K562 (cell line): ENCODE measurements around the gene MAD1L1. TPM values are rescaled to one million over a fixed set of nuclear protein-coding genes. Genes with fewer than 3 reads are reported as not detected.
A peak's percentile ranks its signal among the peaks of the same experiment; 100 is the strongest.

Experiments used
- ATF6 ChIP-seq: sonication (generic); formaldehyde crosslinking; IDR thresholded peaks from 2 replicates; pipeline ENCODE4 v1.4.0; 2020; ENCODE audit warnings: mild to moderate bottlenecking, missing genetic modification reagents
- BHLHE40 ChIP-seq: IDR thresholded peaks from 2 replicates; pipeline ENCODE4 v1.6.1; 2011; ENCODE audit warnings: low read length, improper control_type of control experiment
- CC2D1A ChIP-seq: fragments of 450-650 bp; IDR thresholded peaks from 2 replicates; pipeline ENCODE4 v1.6.1; 2017; ENCODE audit warnings: mild to moderate bottlenecking
- FOXJ3 ChIP-seq: sonication (generic); formaldehyde crosslinking; IDR thresholded peaks from 2 replicates; pipeline ENCODE4 v1.4.0; 2020; ENCODE audit warnings: mild to moderate bottlenecking, missing genetic modification reagents
- GABPA ChIP-seq: fragments of 200-800 bp; sonication (Bioruptor generic); conservative IDR thresholded peaks from 2 replicates; pipeline ENCODE4 v1.6.1; 2016; ENCODE audit warnings: low read depth, missing genetic modification characterization, missing compliant biosample characterization
- HNRNPLL ChIP-seq: fragments of 200-400 bp; formaldehyde crosslinking; IDR thresholded peaks from 2 replicates; pipeline ENCODE4 v1.6.1; 2017; ENCODE audit warnings: low read length, low read depth, mild to moderate bottlenecking; ENCODE audit not compliant: poor library complexity, severe bottlenecking
- MYC ChIP-seq, 2 experiments: fragments of 250-450 bp in 1 of 2; sonication (Bioruptor Pico) in 1 of 2; IDR thresholded peaks; 2 replicates each; pipeline versions ENCODE4 v1.5.1 to v1.6.1; 2012 to 2021; ENCODE audit warnings: low read depth in 2 of 2, borderline replicate concordance in 1 of 2, improper control_type of control experiment in 1 of 2, low read length in 1 of 2, mild to moderate bottlenecking in 1 of 2, moderate library complexity in 1 of 2
- TBP ChIP-seq: optimal IDR thresholded peaks from 2 replicates; pipeline ENCODE3; 2011; ENCODE audit warnings: low read depth, low read length, improper control_type of control experiment
- ZBTB8A ChIP-seq: fragments of 450-650 bp; IDR thresholded peaks from 2 replicates; pipeline ENCODE4 v1.6.1; 2018; ENCODE audit warnings: mild to moderate bottlenecking, moderate library complexity; ENCODE audit not compliant: partially characterized antibody
- polyA plus RNA-seq, 8 experiments: library from polyadenylated mRNA; depleted of rRNA in 4 of 8; stranded (reverse) in 5 of 8; unstranded in 3 of 8; fragments of >200 nt; fragmentation: Nextera tagmentation in 2 of 8; fragmentation: Illumina TruSeq in 1 of 8; extraction: Ambion mirVana in 2 of 8; extraction: Trizol in 1 of 8; gene quantifications; 2 replicates each; pipeline versions ENCODE4 v1.2.1 to v1.2.3, GENCODE V29; 2011 to 2014; ENCODE audit warnings: inconsistent platforms in 1 of 8, missing spikeins in 1 of 8
- total RNA-seq, 7 experiments: library from RNA; depleted of rRNA in 6 of 7; stranded (reverse); fragments of >200 nt in 6 of 7; fragmentation: Illumina TruSeq in 2 of 7; extraction: Trizol in 2 of 7; gene quantifications; 2 replicates each; pipeline versions ENCODE4 v1.2.1 to v1.2.3, GENCODE V29; 2011 to 2021; ENCODE audit warnings: low replicate concordance in 1 of 7
- TF ChIP-seq, protein P1 (sequence below), 2 experiments: IDR thresholded peaks; 2 replicates each; pipeline ENCODE4 v1.6.1; 2011; ENCODE audit warnings: borderline replicate concordance in 1 of 2, control low read depth in 1 of 2, low read depth in 1 of 2, low read length in 1 of 2, mild to moderate bottlenecking in 1 of 2, mixed read lengths in 1 of 2, moderate library complexity in 1 of 2; ENCODE audit not compliant: insufficient read depth in 1 of 2, insufficient read length in 1 of 2, poor library complexity in 1 of 2, severe bottlenecking in 1 of 2; ENCODE audit errors: extremely low read depth in 1 of 2
- TF ChIP-seq, protein P2 (sequence below): sonication (generic); formaldehyde crosslinking; IDR thresholded peaks from 2 replicates; pipeline ENCODE4 v1.8.0; 2022; ENCODE audit warnings: missing genetic modification reagents, mild to moderate bottlenecking, moderate library complexity, borderline replicate concordance
- TF ChIP-seq, protein P3 (sequence below): sonication (generic); formaldehyde crosslinking; IDR thresholded peaks from 2 replicates; pipeline ENCODE4 v1.5.0; 2020; ENCODE audit warnings: missing genetic modification reagents
- TF ChIP-seq, protein P4 (sequence below), 2 experiments: fragments of 450-650 bp; conservative IDR thresholded peaks; 2 replicates each; pipeline ENCODE4 v1.6.1; 2017; ENCODE audit warnings: mild to moderate bottlenecking in 2 of 2, moderate library complexity in 2 of 2
- TF ChIP-seq, protein P5 (sequence below): sonication (generic); formaldehyde crosslinking; IDR thresholded peaks from 2 replicates; pipeline ENCODE4 v1.8.1; 2023; ENCODE audit warnings: mild to moderate bottlenecking, missing genetic modification reagents

MAD1L1 gene
- total and polyA plus RNA-seq, 9 of the 15 experiments (the other 6 are each of a cell fraction or from before 2014, with no cell fraction given), result 1.7 to 89.7 (median 18.0) TPM

DNA sequence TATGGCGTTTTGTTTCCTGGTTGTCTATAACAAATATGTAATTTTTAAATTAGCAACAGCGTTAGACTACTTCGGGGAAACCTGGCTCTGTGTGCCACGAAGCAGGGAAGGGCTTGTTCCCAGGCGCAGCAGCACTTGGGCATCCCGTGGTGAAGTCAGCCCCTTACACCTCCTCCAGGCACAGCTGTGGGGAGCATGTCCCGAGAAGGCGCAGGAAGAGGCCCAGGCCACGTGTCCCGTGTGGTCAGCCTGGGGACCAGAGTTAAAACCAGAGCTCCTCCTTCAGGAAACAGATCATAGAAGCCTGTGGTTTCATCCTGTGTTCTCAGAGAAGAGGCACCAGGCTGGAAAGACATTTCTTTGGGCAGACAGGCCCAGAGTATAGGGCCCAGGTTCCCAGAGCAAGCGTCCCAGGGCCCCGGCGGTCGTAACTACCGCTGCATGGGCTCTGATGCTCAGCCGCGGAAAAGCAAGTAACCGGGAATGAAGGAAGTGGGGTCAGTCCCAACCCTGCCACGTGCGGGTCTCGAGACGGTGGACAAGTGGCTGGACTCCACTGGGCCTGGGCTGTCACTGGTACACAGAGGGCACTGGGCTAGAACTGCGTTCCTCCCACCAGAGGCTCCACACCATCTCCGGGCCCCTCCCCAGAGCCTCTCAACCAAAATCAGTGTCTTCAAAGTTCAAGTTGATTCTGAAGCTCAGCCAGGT, 16.4 kb upstream of the MAD1L1 start (continued):
- TF ChIP-seq CC2D1A (no peak), GABPA (tag) (0 out of 2 replicates have a peak, but pooled peaks have one; percentile 44), MYC (IDR thresholded peaks at IDR 0.05; ENCODE audit: low read depth, low read length) (peak; percentile 86), MYC (CRISPR knock-in tag; IDR thresholded peaks at IDR 0.05; ENCODE audit: borderline replicate concordance, low read depth) (no peak), TBP (no peak), BHLHE40 (0 out of 2 replicates have a peak, but pooled peaks have one; percentile 18), ZBTB8A (no peak), ATF6 (0 out of 2 replicates have a peak, but pooled peaks have one; percentile 55), HNRNPLL (no peak), FOXJ3 (no peak)
- TF ChIP-seq, protein P1, sequence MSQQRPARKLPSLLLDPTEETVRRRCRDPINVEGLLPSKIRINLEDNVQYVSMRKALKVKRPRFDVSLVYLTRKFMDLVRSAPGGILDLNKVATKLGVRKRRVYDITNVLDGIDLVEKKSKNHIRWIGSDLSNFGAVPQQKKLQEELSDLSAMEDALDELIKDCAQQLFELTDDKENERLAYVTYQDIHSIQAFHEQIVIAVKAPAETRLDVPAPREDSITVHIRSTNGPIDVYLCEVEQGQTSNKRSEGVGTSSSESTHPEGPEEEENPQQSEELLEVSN (IDR thresholded peaks at IDR 0.05; ENCODE audit: borderline replicate concordance in 1 of 2, extremely low read depth in 1 of 2, insufficient read depth in 1 of 2, insufficient read length in 1 of 2, low read depth in 1 of 2, low read length in 1 of 2, poor library complexity in 1 of 2, severe bottlenecking in 1 of 2), result peak in 1 of 2 experiments; percentile 26
- TF ChIP-seq, protein P2, sequence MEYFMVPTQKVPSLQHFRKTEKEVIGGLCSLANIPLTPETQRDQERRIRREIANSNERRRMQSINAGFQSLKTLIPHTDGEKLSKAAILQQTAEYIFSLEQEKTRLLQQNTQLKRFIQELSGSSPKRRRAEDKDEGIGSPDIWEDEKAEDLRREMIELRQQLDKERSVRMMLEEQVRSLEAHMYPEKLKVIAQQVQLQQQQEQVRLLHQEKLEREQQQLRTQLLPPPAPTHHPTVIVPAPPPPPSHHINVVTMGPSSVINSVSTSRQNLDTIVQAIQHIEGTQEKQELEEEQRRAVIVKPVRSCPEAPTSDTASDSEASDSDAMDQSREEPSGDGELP, result peak; percentile 82
- TF ChIP-seq, protein P3, sequence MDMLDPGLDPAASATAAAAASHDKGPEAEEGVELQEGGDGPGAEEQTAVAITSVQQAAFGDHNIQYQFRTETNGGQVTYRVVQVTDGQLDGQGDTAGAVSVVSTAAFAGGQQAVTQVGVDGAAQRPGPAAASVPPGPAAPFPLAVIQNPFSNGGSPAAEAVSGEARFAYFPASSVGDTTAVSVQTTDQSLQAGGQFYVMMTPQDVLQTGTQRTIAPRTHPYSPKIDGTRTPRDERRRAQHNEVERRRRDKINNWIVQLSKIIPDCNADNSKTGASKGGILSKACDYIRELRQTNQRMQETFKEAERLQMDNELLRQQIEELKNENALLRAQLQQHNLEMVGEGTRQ (CRISPR knock-in tag), result peak; percentile 76
- TF ChIP-seq, protein P4, sequence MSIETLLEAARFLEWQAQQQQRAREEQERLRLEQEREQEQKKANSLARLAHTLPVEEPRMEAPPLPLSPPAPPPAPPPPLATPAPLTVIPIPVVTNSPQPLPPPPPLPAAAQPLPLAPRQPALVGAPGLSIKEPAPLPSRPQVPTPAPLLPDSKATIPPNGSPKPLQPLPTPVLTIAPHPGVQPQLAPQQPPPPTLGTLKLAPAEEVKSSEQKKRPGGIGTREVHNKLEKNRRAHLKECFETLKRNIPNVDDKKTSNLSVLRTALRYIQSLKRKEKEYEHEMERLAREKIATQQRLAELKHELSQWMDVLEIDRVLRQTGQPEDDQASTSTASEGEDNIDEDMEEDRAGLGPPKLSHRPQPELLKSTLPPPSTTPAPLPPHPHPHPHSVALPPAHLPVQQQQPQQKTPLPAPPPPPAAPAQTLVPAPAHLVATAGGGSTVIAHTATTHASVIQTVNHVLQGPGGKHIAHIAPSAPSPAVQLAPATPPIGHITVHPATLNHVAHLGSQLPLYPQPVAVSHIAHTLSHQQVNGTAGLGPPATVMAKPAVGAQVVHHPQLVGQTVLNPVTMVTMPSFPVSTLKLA (conservative IDR thresholded peaks at IDR 0.05), result peak in 1 of 2 experiments; percentile 66; a peak in 2 of 4 replicates
- TF ChIP-seq, protein P5, sequence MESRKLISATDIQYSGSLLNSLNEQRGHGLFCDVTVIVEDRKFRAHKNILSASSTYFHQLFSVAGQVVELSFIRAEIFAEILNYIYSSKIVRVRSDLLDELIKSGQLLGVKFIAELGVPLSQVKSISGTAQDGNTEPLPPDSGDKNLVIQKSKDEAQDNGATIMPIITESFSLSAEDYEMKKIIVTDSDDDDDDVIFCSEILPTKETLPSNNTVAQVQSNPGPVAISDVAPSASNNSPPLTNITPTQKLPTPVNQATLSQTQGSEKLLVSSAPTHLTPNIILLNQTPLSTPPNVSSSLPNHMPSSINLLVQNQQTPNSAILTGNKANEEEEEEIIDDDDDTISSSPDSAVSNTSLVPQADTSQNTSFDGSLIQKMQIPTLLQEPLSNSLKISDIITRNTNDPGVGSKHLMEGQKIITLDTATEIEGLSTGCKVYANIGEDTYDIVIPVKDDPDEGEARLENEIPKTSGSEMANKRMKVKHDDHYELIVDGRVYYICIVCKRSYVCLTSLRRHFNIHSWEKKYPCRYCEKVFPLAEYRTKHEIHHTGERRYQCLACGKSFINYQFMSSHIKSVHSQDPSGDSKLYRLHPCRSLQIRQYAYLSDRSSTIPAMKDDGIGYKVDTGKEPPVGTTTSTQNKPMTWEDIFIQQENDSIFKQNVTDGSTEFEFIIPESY, result peak; percentile 62
